RPMI7951 (cell line): ENCODE results near the gene IL1RL2. TPM values are rescaled to one million over a fixed set of nuclear protein-coding genes. Genes with fewer than 3 reads are reported as not detected.

Source experiments
- DNase-seq: peaks from one replicate; pipeline ENCODE4 v3.0.0-alpha.2; 2012; ENCODE audit warnings: low read depth
- total RNA-seq: library from RNA; depleted of rRNA; stranded (reverse); fragments of >200 nt; shearing (Covaris generic); gene quantifications from 2 replicates; pipeline ENCODE4 v1.2.3, GENCODE V29; 2014

IL1RL2 gene
- total RNA-seq, 1 experiment from 2014 or later = not detected

DNA sequence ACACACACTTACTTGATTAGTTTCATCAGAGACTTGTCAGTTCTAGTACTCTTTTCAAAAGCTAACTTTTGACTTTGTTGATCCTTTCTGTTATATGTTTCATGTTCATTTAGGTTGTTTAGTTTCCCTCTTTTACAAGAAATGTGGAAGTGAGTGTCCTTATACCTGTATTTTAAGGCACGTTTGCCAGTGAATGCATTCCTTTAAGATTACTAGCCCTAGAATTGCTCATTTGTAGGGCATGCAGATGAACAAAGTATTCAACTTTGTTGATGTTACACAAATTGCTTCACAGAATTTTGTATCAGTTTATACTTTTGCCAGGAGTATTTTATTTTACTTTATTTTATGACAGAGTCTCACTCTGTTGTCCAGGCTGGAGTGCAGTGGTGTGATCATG lies 6.3 kb downstream of the IL1RL2 start:
- DNase-seq = no peak

DNA sequence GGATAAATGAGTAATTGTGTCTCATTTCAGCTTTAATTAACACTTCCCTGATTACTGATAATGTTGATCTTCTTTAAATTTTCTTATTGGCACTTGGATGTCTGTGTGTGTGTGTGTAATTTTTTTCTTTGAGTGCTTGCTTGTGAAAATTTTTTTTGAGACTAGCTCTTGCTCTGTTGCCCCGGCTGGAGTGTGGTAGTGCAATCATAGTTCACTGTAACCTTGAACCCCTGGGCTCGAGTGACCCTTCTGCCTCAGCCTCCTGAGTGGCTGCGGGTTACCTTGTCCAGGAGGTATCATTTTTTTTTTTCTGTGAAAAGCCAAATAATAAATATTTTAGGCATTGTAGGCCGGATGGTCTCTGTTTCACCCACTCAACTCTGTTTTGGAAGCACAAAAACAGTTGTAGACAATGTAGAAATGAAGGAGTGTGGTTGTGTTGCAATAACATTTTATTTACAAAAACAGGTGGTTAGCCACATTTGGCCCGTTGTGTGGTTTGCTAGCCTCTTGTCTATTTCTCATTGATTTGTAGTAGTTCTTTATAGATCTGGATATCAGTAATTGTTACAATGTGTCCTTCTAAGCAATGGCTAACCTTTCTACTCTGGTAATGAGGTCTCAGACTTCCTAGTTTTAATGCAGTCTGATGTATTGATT lies 7.9 kb downstream of the IL1RL2 start:
- no peak for DNase-seq

DNA sequence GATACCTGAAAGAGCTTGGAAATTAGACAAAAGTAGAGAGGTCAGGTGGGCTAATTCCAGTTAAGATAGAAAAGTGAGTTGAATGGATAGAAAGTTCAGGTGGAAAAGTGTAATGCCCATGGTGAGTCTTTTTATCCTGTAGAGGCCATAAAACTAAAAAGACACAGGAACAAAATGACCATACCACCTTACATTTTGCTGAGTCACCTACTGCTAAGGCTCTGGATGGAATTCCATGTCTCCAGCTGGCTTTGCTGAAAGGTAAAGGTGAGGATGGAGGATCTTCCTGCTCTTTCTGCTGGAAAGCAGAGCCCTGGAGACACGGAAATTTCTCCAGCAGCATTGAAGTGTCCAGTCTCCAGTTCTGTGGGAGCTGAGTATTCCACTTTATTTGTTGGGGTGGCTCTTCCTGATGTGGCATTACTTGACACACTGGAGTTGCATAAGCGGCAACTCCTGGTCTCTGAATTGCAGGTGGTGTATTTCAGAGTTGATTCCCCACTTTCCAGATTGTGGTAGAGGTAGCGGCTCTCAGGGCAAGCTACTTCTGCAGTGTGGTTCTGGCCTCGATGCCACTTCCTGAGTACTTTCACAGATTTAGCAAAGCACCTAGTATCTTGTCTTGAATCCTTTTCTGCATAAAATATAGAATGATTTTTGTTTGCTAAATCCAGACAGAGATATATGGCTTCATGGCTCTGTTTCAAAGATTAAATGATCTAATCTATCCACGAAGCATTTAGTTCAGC lies 10.7 kb downstream of the IL1RL2 start:
- no peak for DNase-seq

DNA sequence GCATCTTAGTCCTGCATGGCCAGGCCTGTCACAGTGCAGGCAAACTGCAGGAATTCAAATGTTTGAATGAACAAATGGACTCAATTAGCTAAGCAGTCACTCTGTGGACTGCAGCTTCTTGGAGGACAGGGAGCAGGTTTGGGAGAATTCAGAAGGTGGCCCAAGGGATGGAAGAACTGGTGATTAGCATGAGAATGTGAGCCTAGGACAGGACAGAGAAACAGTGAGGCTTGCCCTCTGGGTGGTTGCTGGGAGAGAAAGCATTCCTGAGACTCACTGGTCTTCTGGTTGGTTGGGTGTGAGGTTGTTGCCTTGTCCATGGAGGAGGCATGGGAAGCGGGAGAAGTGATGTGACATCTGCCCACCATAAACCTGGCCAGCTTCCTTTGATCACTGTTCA lies 13.7 kb downstream of the IL1RL2 start:
- no peak for DNase-seq

DNA sequence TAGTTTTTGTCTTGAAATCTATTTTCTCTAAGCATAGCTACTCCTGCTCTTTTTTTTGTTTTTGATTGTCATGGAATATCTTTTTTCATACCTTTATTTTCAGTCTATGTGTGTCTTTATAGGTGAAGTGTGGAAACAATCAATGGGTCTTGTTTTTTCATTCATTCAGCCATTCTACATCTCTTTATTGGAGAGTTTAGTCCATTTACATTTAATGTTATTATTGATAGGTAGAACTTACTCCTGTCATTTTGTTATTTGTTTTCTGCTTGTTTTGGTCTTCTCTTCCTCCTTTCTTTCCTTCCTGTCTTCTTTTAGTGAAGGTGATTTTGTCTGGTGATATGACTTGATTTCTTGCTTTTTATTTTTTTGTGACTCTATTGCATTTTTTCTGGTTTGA lies 17.8 kb downstream of the IL1RL2 start:
- no peak for DNase-seq

DNA sequence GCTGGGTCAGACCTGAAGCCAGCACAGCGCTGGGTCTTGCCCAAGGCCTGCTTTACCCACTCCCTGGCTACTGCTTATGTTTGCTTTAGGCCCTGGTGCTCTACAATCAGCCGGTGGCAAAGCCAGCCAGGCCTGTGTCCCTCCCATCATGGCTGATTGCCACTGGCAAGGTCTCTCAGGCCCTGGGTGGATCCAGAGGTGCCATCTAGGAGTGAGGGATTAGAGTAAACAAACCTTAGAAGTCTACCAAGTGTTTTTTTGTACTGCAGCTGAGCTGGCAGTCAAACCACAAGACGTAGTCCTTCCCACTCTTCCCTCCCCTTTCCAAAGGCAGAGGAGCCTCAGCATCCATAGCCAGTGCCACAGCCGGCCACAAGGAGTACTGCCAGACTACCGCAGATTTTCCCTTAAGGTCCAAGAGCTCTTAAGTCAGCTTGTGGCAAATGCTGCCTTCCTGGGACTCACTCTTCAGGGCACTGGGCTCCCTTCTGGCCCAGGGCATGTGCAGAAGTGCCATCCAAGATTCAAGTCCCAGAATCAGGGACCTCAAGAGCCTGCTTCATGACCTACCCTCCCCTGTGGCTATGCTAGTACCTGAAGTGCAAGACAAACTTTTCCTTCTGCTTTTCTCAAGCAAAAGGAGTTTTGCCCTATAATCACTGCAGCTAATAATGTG lies 20.0 kb downstream of the IL1RL2 start:
- peak; percentile 81 for DNase-seq

DNA sequence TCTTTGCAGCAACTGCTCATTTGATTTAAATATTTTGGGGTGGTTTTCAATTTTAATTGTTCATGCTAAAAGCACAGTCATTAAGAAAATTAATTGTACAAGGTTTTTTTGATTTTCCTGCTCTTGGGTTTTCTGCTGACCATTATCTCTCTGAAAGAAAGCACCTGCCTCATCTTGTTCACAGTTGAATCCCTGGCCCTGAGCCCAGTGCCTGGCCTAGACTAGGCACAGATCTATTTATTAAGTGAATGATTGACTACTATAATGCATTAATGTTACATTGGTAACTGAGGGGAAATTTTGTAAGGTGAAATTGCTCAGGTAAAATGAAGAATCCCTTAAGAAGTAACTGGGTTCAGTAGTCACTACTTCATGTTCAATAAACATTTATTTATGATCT lies 22.0 kb downstream of the IL1RL2 start:
- DNase-seq = no peak

DNA sequence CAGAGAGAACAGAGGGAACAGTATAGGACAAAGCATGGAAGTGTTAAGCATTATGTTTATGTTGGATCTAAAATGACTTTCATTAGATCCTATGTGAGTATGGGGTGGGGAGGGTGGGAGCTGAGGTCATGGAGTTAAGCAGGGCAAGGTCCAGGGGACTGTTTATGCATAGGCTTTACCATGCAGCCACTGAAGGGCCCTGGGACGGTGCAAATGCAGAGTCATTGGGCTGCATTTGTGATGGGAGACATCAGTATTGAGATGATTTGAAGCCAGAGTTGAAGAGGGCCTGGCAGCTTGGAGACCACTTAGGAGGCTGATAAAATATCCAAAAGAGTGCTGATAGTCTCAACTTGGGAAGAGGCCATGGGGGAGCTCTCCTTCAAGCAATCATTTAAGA lies 22.7 kb downstream of the IL1RL2 start:
- no peak for DNase-seq

DNA sequence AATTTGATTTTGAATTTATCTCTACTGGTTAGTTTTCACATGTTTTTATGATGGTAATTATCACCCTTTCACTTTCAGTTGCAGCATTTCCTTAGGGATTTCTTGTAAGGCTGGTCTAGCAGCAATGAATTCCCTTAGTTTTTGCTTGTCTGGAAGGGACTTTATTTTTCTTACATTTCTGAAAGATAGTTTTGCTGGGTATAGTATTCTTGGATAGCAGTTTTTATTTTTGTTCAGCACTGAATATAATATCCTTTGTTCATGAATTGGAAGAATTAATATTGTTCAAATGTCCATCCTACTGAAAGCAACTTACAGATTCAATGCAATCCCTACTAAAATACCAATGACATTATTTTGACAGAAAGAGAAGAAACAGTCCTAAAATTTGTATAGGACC lies 30.2 kb downstream of the IL1RL2 start:
- no peak for DNase-seq

DNA sequence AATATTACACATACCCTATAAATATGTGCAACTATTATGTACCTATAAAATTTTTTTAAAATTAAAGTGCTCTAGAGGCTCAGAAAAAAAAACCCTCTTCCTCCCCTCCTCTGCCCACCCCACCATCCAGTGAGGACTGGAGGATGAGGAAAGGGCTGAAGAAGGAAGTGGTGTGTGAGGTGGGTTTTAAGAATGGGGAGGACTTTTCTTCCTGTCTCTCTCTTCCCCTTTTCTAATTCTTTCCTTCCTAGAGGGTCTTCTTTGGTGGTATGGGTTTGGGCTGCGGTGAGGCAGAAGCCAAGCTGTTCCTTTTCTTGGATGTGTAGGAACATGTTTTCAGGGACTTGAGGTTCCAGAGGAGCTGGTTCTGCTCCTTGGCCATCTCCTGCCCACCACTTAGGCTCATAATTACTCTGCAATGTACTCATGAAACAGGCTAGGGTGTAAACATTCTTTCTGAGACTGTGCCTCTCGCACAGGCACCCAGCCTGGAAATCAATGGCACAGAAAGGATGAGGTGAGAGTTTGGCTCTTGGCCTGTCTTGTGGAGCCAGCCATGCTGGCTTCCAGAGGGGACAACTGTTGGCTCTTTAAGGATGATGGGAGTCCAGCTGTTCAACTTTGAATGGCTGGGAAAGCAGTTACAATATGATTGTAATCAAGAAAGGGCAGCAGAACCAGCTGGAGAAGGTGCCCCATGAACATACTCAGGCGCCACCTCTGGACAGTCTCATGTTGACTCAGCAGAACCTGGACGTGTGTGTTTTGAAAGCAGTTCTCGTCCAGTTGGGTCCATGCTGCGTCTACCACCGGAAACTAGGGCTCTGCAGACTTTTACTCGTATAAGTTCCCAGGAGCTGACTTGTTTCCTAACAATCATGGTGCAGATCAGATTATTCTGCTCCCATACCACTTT lies 38.3 kb downstream of the IL1RL2 start:
- peak; percentile 19 for DNase-seq

DNA sequence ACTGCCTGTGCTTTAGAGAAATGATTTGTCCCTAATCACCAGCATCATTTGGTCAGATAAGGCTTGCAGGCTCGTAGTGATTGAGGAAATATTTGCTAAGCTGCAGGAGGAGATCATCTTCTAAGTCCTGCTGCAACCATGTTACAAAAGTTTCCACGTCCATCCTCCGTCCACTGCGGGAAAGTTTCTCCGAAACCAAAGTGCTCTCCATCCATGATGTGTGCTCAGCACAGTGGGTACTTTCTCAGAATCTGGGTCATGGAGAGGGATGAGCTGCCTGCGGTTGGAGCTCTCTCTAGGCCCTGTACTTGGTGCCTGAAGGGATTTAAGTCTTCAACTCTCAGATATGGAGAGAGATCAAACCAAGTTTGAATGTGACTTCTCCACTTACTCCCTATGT lies 39.3 kb downstream of the IL1RL2 start:
- no peak for DNase-seq

DNA sequence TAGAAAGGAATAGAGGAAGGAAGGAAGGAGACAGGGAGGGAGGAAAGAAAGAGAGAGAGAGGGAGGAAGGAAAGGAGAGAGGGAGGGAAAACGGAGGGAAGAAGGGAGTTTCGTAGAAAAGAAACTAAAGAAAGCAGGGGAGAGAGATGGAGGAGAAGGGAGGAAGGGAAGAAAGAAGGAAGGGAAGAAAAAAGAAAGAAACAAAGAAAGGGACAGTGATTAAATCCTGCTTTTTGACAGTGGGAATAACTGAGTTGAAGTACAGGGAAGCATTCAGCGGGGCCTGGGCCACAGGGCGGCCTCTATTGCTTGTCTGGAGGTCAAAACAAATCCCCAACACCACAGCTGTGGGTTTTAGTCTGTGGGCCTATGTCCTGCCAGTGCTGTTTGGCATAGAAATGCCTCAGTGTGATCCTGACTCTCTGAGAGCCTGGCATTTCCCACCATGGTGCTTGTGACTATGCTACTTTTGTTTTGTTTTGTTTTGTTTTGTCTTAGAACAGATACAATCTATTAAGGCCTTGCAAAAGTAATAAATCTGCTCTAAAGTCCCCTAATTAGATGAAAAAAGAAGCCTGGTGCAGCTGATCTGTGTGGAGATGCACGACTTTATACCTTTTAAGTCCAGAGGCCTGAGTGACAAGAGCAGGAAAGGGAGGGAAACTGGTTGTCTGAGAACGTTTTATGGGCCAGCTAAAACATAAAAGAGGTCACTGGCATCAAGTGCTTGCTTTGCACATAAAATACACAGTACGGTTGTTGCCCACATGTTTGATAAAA lies 40.0 kb downstream of the IL1RL2 start:
- no peak for DNase-seq

DNA sequence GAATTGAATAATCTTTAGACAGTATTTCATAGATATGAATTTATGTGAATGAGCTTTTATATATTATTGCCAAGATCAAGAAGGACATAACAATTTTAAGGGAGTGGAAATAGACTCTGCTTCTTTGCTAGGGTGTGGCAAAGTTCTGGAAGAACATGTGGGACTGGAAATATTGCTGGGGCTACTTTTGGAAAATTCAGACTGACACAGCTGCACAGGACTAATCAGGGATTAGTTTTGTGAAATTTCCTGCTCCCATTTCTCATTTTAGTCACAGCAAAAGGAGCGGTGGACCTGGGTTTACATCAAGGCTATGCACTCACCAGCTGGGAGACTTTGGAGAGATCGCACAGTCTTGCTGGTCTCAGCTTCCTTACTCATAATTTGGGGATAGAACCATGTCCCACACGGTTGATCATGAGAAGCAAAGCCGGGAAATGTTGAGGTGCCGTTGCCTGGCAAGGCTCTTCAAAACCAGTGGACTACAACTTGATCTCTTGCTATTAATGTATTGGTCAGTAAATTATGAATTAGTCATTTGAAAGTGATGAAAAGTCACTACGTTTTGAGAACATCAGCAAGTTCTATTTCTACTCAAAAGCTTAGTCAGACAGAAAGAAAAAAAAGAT lies 42.4 kb downstream of the IL1RL2 start:
- DNase-seq = no peak

DNA sequence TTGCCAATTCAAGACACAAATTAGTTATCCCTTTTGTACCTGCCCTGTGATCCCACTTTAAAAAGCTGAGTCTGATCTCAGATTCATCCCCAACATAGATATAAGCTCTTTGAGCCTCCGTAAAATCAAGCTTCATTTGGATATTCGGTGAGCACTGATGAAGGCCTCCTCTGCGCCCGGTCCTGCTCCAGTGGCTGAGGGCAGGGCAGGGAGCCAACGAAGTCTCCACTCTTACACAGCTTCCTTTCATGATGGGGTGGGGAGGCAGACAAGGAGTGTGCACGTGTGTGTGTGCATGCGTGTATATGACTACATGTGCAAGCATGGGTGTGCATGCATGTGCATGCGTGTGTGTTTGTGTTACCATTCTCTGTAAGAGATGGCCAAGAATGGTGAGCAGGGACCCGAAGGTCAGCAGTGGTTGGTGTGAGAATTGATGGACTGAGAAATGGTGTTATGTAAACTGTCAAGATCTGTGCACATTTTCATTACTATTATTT lies 43.6 kb downstream of the IL1RL2 start:
- DNase-seq = no peak

DNA sequence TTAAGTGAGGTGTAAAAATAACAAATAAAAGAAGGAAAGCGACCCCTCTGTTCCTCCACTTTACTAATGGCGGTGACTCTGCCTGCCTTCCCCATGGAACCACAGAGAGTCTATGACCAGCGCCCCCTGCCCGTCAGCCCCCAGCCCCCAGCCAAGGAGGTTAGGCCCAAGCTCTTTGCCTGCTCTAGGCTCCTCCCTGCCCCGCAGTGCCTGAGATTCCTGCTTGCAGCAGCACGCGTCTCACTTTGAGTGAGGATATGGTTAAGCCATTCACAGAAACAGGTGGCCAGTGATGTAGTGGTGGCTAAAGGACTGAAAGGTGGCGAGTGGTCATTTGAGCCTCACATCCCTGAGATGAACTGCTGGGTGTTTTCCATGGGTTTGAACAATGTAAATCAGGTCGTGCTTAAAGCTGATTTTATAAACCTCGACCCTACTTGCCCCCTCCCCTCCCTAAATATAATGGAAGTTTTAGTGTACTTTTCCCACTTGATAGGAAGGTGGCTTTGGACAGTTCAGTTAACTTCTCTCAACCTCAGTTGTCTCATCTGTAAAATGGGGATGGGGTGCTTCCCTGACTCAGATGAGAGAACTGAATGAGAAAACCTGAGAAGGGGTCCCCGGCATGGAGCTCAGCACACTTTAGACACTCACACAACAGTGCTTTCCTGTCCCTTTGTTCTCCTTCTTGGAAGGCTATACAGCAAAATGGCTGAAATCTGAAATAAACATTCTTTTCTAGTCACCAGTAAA lies 46.5 kb downstream of the IL1RL2 start:
- no peak for DNase-seq

DNA sequence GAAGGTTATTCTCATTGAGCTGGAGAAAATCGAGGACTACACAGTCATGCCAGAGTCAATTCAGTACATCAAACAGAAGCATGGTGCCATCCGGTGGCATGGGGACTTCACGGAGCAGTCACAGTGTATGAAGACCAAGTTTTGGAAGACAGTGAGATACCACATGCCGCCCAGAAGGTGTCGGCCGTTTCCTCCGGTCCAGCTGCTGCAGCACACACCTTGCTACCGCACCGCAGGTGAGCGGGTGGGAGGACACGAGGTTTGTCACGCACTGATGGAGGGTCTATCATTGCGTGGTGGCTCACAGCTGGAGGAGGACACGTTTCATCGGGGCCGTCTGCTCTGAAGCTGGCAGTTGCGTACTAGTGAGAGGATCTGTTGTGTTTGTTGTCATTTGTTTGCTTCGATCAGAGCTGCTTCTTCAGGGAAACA lies 48.2 kb downstream of the IL1RL2 start:
- peak; percentile 10 for DNase-seq

DNA sequence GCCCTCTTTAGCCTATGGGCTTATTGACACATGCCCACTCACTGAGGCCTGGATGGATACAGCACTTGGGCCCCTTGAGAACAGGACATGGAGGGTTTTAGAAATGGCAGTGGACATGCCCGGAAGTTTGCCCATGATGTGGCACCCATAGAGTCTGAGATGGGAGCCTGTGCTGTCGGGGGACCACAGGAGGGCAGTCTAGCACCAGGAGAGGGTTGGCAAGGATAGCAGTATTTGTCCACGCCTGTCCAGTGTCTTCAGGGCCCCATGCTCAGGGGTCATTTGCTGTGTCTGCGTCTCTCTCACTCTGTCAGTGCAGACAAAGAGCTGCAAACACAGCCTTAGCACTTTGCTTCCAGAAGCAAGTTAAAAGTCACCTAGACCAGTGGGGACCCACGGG lies 48.7 kb downstream of the IL1RL2 start:
- DNase-seq = peak; percentile 50

DNA sequence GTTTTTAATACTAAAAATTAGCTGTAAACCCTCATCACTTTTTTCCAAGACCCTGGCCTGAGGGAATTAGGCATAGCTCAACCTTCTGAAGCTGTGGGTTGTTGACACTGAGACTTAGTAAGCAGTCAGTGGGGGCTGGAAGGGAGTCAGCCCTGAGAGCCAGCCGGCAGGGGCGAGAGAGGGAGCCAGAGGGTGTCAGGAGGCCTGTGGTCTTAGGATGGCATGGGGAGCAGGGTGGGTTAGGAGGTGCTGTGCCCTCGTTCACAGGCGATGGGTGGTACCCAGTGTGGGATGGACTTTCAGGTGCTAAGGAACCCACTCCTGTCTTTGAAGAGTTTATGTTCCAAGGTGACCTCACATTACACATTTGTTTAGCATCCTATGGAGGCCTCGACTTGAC lies 49.3 kb downstream of the IL1RL2 start:
- DNase-seq = no peak

DNA sequence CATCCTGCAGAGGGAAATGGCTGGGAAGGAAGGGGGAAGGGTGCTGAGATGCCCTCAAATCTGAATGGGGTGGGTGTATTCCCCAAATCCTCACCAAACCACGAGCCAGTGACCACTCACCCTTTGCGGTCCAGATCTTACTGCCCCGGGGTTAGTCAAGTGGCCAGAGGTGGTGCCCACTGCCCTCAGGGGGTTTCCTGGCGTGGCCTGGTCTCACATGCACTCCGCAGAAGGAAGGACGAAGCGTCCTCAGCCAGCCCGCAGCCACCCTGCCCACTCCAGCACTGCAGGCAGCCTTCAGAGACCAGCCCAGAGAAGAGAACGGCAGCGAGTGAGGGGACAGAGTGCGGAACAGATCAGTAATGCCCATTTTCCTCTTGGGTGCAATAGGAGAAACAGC lies 50.4 kb downstream of the IL1RL2 start:
- peak; percentile 7 for DNase-seq
